ENCODE data around the gene RNF144B. TPM values are rescaled to one million over a fixed set of nuclear protein-coding genes. Genes with fewer than 3 reads are reported as not detected.

Gene RNF144B
- polyA plus RNA-seq, 2 of the 4 experiments (the other 2 are of a cell fraction) = 0.36 to 0.49 TPM

DNA sequence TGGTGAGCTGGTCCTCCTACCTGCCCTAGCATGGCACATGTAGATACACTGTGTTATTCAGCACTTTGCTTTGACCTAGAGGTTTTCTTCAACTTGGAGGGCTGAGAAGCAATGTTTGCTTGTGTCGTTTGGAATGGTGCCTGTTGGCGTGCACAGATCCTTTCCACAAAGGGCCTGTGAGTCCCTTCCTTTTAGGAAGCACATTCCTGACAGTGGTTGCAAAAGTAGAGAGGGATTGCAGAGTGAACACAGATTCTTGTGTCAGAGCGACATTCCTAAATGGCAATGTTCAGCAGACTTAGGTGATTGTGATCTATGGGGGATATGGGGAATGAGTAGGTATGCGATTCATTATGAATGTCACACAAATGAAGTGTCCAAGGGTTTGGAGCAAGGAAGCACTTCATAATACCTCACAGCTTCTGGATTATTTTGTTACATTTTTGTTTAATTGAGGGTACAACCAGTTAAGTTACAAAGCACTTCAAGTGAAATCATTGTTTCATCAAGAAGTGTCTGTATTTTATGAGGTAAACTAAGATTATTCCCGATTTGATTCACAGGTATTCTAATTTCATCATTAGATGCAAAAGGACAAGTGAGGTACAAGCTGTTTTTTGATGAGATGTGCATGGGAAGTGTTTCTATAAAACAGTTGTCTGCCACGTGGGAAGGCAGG is 713 bp upstream of the RNF144B start:
- FAIRE-seq (no peak), DNase-seq (ENCODE audit: low read depth in 1 of 2, low spot score in 1 of 2) (no peak), ATAC-seq (no peak)
- Histone ChIP-seq H3K27ac (peak overlapping the region in 1 of 2 experiments; percentile 67; a peak in 4 of 6 replicates), H3K4me1 (peaks cover 17% of the 10 kb centered on the region; the same call in 2 of the 3 replicates), H3K4me2 (peak overlapping the region; percentile 86), H3K4me3 (no peak overlapping the region), H3K9me3 (no peaks in the 10 kb centered on the region)
- CTCF ChIA-PET = interaction anchor here (1.6 kb wide), 1 partner anchor 63 kb away, joined by 3 read pairs; no protein-coding TSS in a partner anchor
- 76% methylated on average over 6 of the region's 6 CpGs for WGBS (ENCODE audit: missing lambda C conversion rate)
- POLR2A ChIA-PET = no interaction called here
- TF ChIP-seq, protein P1, sequence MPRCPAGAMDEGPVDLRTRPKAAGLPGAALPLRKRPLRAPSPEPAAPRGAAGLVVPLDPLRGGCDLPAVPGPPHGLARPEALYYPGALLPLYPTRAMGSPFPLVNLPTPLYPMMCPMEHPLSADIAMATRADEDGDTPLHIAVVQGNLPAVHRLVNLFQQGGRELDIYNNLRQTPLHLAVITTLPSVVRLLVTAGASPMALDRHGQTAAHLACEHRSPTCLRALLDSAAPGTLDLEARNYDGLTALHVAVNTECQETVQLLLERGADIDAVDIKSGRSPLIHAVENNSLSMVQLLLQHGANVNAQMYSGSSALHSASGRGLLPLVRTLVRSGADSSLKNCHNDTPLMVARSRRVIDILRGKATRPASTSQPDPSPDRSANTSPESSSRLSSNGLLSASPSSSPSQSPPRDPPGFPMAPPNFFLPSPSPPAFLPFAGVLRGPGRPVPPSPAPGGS (IDR thresholded peaks at IDR 0.05) = no peak
- no peak for TF ChIP-seq MAZ (IDR thresholded peaks at IDR 0.05; ENCODE audit: borderline replicate concordance, low read depth, low read length)
- TF ChIP-seq POLR2AphosphoS2 (conservative IDR thresholded peaks at IDR 0.05; ENCODE audit: low read length) = no peak

DNA sequence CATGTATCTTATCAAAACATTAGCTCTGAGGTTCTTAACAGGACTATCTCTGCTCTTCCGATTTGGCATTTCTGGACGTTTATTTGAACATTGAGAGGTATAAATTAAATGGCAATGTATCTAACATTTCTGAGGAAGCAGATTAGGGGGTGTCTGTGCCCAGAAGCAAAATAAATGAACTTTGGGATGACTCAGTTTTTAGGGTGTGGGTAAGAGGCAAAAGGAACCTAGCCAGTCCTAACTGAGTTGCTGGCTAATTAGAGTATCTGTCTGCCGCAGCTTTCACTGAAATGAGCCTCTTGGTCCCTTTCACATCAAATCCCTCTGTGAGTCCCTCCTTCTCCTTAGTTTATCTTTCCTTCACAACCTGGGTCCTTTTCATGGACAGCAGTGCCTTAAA is 1.1 kb downstream of the RNF144B start:
- Histone ChIP-seq H3K4me1 (peaks cover 17% of the 10 kb centered on the region; the same call in 2 of the 3 replicates), H3K27ac (no peak overlapping the region), H3K9me3 (no peaks in the 10 kb centered on the region), H3K4me3 (no peak overlapping the region), H3K4me2 (peak overlapping the region; percentile 86)
- WGBS (ENCODE audit: missing lambda C conversion rate) = 51% methylated on average over 3 of the region's 3 CpGs
- FAIRE-seq = no peak
- no peak for DNase-seq (ENCODE audit: low read depth in 1 of 2, low spot score in 1 of 2)
- no peak for ATAC-seq
- ChIA-PET CTCF (no interaction called here), POLR2A (no interaction called here)
- TF ChIP-seq EHMT2 (IDR thresholded peaks at IDR 0.05; ENCODE audit: low read depth) (no peak), NPAS2 (CRISPR knock-in tag; IDR thresholded peaks at IDR 0.05; ENCODE audit: borderline replicate concordance) (no peak)

DNA sequence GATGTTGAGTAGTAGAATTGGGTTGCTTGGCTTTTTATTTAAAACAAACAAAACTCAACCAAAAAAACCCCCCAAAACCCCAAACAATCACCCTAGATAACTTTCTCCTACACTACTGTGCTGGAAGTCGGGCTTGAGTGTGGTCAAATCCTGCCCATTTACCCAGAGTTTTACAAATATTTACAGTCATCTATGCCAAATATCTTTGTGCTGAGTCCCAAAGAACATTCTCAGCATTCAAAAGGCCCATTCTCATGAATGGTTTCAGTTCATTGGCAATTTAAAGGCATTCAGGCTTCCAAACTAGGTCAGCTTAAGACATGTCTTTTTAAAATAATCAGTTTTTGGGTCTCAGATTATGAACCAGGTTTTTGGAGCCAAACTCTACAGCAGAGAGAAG is 1.8 kb downstream of the RNF144B start:
- Histone ChIP-seq H3K9me3 (no peaks in the 10 kb centered on the region), H3K4me1 (peaks cover 17% of the 10 kb centered on the region; the same call in 2 of the 3 replicates), H3K27ac (no peak overlapping the region), H3K4me2 (peak overlapping the region; percentile 86; the same call in 2 of the 3 replicates), H3K4me3 (no peak overlapping the region)
- peak in 1 of 2 experiments; percentile 5 for DNase-seq (ENCODE audit: low read depth in 1 of 2, low spot score in 1 of 2)
- ATAC-seq = no peak
- WGBS (ENCODE audit: missing lambda C conversion rate) = 0% methylated on average over 1 of the region's 1 CpG
- no peak for FAIRE-seq
- ChIA-PET POLR2A (no interaction called here), CTCF (no interaction called here)
- TF ChIP-seq, protein P2, sequence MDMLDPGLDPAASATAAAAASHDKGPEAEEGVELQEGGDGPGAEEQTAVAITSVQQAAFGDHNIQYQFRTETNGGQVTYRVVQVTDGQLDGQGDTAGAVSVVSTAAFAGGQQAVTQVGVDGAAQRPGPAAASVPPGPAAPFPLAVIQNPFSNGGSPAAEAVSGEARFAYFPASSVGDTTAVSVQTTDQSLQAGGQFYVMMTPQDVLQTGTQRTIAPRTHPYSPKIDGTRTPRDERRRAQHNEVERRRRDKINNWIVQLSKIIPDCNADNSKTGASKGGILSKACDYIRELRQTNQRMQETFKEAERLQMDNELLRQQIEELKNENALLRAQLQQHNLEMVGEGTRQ (IDR thresholded peaks at IDR 0.05) = no peak
- TF ChIP-seq FOSB (CRISPR knock-in tag; IDR thresholded peaks at IDR 0.05) (no peak), EHF (CRISPR knock-in tag; IDR thresholded peaks at IDR 0.05) (no peak), RFX5 (IDR thresholded peaks at IDR 0.05) (no peak), RAD21 (conservative IDR thresholded peaks at IDR 0.05 in 1 of 2, IDR thresholded peaks at IDR 0.05 in 1 of 2) (no peak), ZFP36 (IDR thresholded peaks at IDR 0.05; ENCODE audit: borderline replicate concordance, partially characterized antibody) (no peak), ZNF302 (CRISPR knock-in tag; IDR thresholded peaks at IDR 0.05) (no peak), MAZ (IDR thresholded peaks at IDR 0.05; ENCODE audit: borderline replicate concordance, low read depth, low read length) (no peak), NPAS2 (CRISPR knock-in tag; IDR thresholded peaks at IDR 0.05; ENCODE audit: borderline replicate concordance) (no peak), CHD2 (IDR thresholded peaks at IDR 0.05; ENCODE audit: low read length, partially characterized antibody) (no peak), HOXA7 (CRISPR knock-in tag; IDR thresholded peaks at IDR 0.05) (no peak), CBX2 (IDR thresholded peaks at IDR 0.05; ENCODE audit: borderline replicate concordance, low read depth) (no peak)
- TF ChIP-seq, protein P3, sequence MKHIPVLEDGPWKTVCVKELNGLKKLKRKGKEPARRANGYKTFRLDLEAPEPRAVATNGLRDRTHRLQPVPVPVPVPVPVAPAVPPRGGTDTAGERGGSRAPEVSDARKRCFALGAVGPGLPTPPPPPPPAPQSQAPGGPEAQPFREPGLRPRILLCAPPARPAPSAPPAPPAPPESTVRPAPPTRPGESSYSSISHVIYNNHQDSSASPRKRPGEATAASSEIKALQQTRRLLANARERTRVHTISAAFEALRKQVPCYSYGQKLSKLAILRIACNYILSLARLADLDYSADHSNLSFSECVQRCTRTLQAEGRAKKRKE (CRISPR knock-in tag; IDR thresholded peaks at IDR 0.05; ENCODE audit: low read depth) = no peak
- TF ChIP-seq, protein P4, sequence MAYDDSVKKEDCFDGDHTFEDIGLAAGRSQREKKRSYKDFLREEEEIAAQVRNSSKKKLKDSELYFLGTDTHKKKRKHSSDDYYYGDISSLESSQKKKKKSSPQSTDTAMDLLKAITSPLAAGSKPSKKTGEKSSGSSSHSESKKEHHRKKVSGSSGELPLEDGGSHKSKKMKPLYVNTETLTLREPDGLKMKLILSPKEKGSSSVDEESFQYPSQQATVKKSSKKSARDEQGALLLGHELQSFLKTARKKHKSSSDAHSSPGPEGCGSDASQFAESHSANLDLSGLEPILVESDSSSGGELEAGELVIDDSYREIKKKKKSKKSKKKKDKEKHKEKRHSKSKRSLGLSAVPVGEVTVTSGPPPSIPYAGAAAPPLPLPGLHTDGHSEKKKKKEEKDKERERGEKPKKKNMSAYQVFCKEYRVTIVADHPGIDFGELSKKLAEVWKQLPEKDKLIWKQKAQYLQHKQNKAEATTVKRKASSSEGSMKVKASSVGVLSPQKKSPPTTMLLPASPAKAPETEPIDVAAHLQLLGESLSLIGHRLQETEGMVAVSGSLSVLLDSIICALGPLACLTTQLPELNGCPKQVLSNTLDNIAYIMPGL (CRISPR knock-in tag; IDR thresholded peaks at IDR 0.05; ENCODE audit: borderline replicate concordance) = no peak
